ENCODE measurements around the gene MYBBP1A.
"Not testable (repeated sequence)": the region's sequence is repeated elsewhere in the genome, so short reads cannot be mapped to it uniquely, and the experiment has no call there.

Gene MYBBP1A

DNA sequence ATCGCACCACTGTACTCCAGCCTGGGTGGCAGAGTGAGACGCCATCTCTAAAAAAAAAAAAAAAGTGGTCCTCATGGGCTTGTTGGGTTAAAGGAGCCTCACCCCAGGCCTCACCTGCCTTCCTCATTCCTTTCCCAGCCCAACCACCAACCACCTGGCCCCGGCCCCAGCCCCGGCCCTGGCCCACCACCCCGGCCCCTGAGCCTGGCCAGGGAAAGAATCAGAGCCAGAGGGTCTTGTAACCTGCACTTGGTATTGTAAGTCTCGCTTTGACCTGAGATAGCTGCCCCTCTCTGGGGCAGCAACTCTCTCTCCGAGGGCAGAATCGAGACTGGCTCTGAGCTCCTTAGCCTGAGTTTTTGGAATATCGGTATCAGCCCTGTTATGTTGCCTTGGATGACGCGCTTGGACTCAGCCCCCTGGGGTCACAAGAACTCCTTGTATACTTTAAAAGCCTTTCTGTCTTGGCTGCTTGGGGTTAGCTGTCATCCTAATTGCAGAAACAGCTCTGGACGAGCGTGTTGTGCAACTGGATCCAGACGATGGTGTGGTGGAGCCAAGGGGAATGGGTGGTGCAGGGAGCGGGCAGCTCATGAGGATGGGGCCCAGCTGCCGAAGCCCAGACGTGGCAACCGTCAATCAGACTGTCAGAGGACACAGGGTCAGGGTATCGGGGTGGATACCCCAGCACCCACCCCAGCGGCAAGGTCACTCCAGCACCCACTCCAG, 43.8 kb upstream of the MYBBP1A start:
- no peaks in the 10 kb centered on the region for H3K27me3 ChIP-seq
- H3K27ac ChIP-seq, result no peak overlapping the region
- no peaks in the 10 kb centered on the region for H3K36me3 ChIP-seq
- no peaks in the 10 kb centered on the region for H3K9me3 ChIP-seq (replicated peaks in 1 of 11)
- H3K4me2 ChIP-seq, result no peak overlapping the region
- no peak overlapping the region for H3K9ac ChIP-seq
- peaks cover 7 to 15% (median 12%) of the 10 kb centered on the region in 10 experiments; a peak in 19 of 20 replicates for H3K4me1 ChIP-seq
- H3K4me3 ChIP-seq, result no peak overlapping the region
- H4K20me1 ChIP-seq, result no peaks in the 10 kb centered on the region
- TF ChIP-seq Cebpa-rat (IDR thresholded peaks at IDR 0.05), result no peak

DNA sequence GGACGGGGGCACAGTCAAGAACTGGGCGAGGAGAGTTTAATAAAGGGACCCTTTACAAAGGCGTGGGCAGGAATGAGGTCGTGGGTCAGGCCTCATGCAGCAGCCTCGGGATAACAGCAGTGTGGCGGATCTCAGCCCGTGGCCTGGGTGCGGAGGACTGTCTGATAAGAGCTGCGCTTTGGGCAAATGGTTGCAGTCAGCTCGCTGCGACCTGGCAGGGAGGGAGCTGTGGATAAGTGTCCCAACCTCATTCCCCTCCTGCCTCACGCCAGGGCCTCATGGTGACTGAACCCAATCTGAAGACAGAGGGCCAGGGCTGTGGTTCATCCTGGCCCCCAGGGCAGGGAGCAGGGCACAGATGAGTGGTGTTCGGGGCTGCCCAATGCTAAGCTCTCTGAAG, 42.8 kb upstream of the MYBBP1A start:
- no peak overlapping the region for H3K27ac ChIP-seq
- H3K9me3 ChIP-seq (replicated peaks in 1 of 11), result no peaks in the 10 kb centered on the region

DNA sequence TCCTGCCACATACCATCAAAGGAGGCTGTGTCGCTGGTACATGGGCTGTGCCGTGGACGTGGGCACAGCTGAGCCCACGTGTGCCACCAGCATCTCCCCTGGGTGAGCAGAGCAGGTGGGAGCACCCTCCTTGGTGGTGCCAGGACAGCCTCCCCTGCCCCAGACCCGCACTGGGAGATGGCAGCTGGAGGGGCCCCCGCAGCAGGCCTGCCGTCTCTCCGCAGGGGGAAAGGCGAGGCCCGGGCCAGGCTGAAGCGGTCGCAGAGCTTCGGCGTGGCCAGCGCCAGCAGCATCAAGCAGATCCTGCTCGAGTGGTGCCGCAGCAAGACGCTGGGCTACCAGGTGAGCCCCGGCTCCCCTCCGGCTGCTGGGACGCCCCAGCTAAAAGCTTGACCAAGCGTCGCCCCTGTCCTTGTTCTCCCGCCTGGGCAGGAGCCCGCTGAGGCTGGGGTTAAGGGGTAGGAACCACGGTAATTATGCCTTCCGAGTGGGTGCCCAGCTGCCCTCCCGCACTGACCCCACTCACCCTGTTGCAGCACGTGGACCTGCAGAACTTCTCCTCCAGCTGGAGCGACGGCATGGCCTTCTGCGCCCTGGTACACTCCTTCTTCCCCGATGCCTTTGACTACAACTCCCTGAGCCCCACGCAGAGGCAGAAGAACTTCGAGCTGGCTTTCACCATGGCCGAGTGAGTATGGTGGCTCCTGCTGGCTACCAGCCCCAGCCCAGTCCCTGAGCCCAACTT, 41.6 kb upstream of the MYBBP1A start:
- no peaks in the 10 kb centered on the region for H4K20me1 ChIP-seq
- H3K27me3 ChIP-seq, result no peaks in the 10 kb centered on the region
- TF ChIP-seq Cebpa-rat (IDR thresholded peaks at IDR 0.05), result no peak
- H3K4me3 ChIP-seq, result no peak overlapping the region
- no peak overlapping the region for H3K9ac ChIP-seq
- H3K27ac ChIP-seq, result no peak overlapping the region
- peaks cover 7 to 26% (median 17%) of the 10 kb centered on the region in 10 experiments; a peak in 19 of 20 replicates for H3K4me1 ChIP-seq
- H3K36me3 ChIP-seq, result no peaks in the 10 kb centered on the region
- H3K4me2 ChIP-seq, result no peak overlapping the region
- H3K9me3 ChIP-seq (replicated peaks in 1 of 11), result no peaks in the 10 kb centered on the region

More for the DNA sequence above, 42.8 kb upstream of the MYBBP1A start:
- no peak overlapping the region for H3K9ac ChIP-seq
- no peaks in the 10 kb centered on the region for H4K20me1 ChIP-seq
- no peaks in the 10 kb centered on the region for H3K36me3 ChIP-seq
- no peak for TF ChIP-seq Cebpa-rat (IDR thresholded peaks at IDR 0.05)
- H3K4me1 ChIP-seq, result peaks cover 7 to 19% (median 12%) of the 10 kb centered on the region in 10 experiments; a peak in 19 of 20 replicates
- no peaks in the 10 kb centered on the region for H3K27me3 ChIP-seq
- H3K4me3 ChIP-seq, result no peak overlapping the region
- H3K4me2 ChIP-seq, result no peak overlapping the region

DNA sequence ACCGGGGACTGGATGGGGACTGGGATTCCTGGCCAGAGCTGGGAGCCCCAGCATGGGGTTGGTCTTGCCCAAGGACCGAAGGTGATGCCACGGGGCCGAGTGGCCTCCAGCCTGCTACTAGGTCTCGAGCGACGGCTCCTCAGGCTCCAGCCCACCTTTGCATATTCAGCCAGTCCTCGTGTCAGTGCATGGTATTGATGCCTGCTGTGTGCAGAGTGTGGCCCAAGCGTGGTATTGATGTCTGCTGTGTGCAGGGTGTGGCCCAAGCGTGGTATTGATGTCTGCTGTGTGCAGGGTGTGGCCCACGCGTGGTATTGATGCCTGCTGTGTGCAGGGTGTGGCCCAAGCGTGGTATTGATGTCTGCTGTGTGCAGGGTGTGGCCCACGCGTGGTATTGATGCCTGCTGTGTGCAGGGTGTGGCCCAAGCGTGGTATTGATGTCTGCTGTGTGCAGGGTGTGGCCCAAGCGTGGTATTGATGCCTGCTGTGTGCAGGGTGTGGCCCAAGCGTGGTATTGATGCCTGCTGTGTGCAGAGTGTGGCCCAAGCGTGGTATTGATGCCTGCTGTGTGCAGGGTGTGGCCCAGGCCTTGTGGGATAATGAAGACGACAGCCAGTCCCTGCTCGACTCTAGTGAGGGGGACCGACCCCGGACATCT, 40.6 kb upstream of the MYBBP1A start:
- Histone ChIP-seq H3K4me1 (peaks cover 13 to 36% (median 25%) of the 10 kb centered on the region in 10 experiments), H3K9ac (peak overlapping the region; percentile 43 to 74 (median 63); a peak in 19 of 22 replicates), H3K4me2 (peak overlapping the region; percentile 73 to 87 (median 77)), H3K4me3 (peak overlapping the region in 3 of 10 experiments; percentile 27 to 47 (median 37); a peak in 3 of 20 replicates), H3K27ac (peak overlapping the region in 9 of 11 experiments; percentile 32 to 77 (median 67); a peak in 17 of 22 replicates)
- not testable (repeated sequence) for H3K9me3 ChIP-seq (replicated peaks in 1 of 11); H4K20me1 ChIP-seq; H3K27me3 ChIP-seq; H3K36me3 ChIP-seq

DNA sequence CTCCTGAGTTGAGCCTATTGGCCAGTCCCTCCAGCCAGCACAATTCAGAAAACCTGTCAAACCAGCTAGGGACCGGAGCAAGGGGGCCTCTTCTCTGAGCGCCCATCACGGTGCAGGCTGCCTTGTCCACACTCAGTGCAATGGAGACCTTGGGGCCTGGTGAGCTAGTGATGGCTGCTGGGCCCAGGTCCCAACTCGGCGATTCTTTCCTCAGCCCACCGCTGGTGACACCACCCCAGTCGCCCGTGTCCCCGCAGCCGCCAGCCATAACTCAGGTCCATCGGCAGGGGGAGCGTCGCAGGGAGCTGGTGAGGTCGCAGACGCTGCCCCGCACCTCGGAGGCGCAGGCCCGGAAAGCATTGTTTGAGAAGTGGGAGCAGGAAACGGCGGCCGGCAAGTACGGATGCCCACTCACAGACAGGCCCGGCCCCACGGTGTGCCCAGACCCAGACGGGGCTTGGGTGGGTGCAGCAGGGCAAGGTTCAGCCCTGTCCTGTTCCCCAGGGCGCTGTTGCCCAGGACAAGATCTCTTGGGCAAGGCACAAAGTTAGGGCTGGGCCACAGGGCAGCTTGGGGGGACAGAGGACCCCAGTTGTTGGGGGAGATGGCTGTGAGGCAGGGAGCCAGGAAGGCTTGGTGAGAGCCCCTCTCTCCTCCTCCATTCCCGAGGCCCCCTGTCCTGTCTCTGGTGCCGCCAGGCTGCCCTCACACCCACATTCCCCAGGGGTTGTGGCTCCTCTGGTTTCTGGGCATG, 39.9 kb upstream of the MYBBP1A start:
- H3K27ac ChIP-seq, result peak overlapping the region in 10 of 11 experiments; percentile 32 to 77 (median 62); a peak in 18 of 22 replicates

DNA sequence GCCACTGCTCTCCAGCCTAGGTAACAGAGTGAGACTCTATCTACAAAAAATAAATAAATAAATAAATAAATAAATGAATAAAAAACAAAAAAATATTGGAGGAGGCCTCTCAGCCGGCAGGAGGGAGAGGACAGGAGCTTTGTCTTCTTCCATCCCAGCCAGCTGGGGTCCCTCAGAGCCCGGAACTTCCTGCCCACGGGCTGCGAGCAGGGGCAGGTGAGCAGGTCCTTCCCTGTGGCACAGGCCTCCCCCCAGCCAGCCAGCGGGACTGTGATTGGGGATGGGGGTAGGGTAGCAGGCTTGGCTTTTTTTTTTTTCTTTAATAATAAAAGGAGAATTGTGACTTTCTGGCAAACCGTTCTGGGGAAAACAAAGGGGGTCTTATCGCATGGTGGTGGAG, 39.2 kb upstream of the MYBBP1A start:
- no peaks in the 10 kb centered on the region for H3K36me3 ChIP-seq
- H4K20me1 ChIP-seq, result no peaks in the 10 kb centered on the region
- H3K27ac ChIP-seq, result no peak overlapping the region
- H3K9me3 ChIP-seq (replicated peaks in 1 of 11), result no peaks in the 10 kb centered on the region
- peaks cover 22 to 48% (median 34%) of the 10 kb centered on the region in 10 experiments for H3K4me1 ChIP-seq
- H3K4me2 ChIP-seq, result peak overlapping the region in 8 of 11 experiments; percentile 73 to 87 (median 80); a peak in 12 of 22 replicates
- TF ChIP-seq Cebpa-rat (IDR thresholded peaks at IDR 0.05), result no peak
- no peaks in the 10 kb centered on the region; a peak in 1 of 22 replicates for H3K27me3 ChIP-seq
- H3K9ac ChIP-seq, result peak overlapping the region in 1 of 11 experiments; percentile 73; a peak in 2 of 22 replicates
- no peak overlapping the region for H3K4me3 ChIP-seq

More for the DNA sequence above, 39.9 kb upstream of the MYBBP1A start:
- H3K9me3 ChIP-seq (replicated peaks in 1 of 11), result no peaks in the 10 kb centered on the region
- peak overlapping the region; percentile 73 to 87 (median 77) for H3K4me2 ChIP-seq
- H3K9ac ChIP-seq, result peak overlapping the region; percentile 43 to 74 (median 63); a peak in 20 of 22 replicates
- peak overlapping the region in 5 of 10 experiments; percentile 10 to 47 (median 27); a peak in 7 of 20 replicates for H3K4me3 ChIP-seq
- peaks cover 20 to 43% (median 29%) of the 10 kb centered on the region in 10 experiments for H3K4me1 ChIP-seq
- no peak for TF ChIP-seq Cebpa-rat (IDR thresholded peaks at IDR 0.05)
- H3K27me3 ChIP-seq, result no peaks in the 10 kb centered on the region; a peak in 1 of 22 replicates
- H3K36me3 ChIP-seq, result no peaks in the 10 kb centered on the region
- H4K20me1 ChIP-seq, result no peaks in the 10 kb centered on the region

DNA sequence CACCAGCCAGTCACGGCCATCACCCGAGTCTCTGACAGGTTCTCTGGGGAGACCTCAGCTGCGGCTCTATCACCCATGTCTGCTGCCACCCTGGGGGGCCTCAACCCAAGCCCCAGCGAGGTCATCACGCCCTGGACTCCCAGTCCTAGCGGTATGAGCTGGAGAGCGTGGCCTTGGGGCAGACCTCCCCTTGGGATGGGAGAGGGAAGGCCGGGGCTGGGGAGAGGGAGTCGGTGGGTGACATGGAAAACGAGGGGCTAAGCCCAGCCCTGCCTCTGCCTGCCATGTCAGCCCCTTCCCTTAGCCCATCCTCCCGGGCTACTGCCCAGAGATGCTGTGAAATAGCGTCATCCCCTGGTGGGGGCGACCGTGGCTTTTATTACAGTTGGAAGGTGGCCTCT, 37.8 kb upstream of the MYBBP1A start:
- Histone ChIP-seq H3K4me3 (no peak overlapping the region), H3K27ac (no peak overlapping the region), H3K27me3 (no peaks in the 10 kb centered on the region; a peak in 1 of 22 replicates), H3K4me1 (peaks cover 33 to 61% (median 48%) of the 10 kb centered on the region in 10 experiments), H3K36me3 (no peaks in the 10 kb centered on the region), H3K9ac (0 out of 22 replicates have a peak overlapping the region, but pooled peaks of 1 of the 11 experiments have one; percentile 26), H3K9me3 (replicated peaks in 1 of 11) (no peaks in the 10 kb centered on the region), H4K20me1 (no peaks in the 10 kb centered on the region), H3K4me2 (peak overlapping the region in 1 of 11 experiments; percentile 4; a peak in 1 of 22 replicates)
- TF ChIP-seq Cebpa-rat (IDR thresholded peaks at IDR 0.05), result no peak

Data from BLaER1 treated with 17β-estradiol and CSF1 and Interleukin-3, amounts not matched to agents 10 nM and 100 nM (cell line).